Breast epithelium (tissue), 4 donors: ENCODE data around the gene COL23A1. TPM values are rescaled to one million over a fixed set of nuclear protein-coding genes. Genes with fewer than 3 reads are reported as not detected.

ENCODE experiments used
- DNase-seq, 2 donors: peaks; one replicate each; pipeline ENCODE4 v3.0.0-alpha.2; 2019; ENCODE audit warnings: low spot score in 2 of 2
- H3K27ac ChIP-seq, 2 donors: fragments of 200-600 bp; sonication (generic) in 1 of 2; one replicate each; pipeline ENCODE4 v1.5.1; 2016 to 2019; ENCODE audit warnings: mild to moderate bottlenecking in 1 of 2
- H3K27me3 ChIP-seq, 2 donors: fragments of 200-600 bp; sonication (generic) in 1 of 2; one replicate each; pipeline versions ENCODE4 v1.5.1 to v1.6.0; 2017 to 2019; ENCODE audit warnings: control low read depth in 1 of 2, mild to moderate bottlenecking in 1 of 2
- H3K36me3 ChIP-seq: fragments of 200-600 bp; one replicate; pipeline ENCODE4 v1.5.1; 2019
- H3K4me1 ChIP-seq, 2 donors: fragments of 200-600 bp; sonication (generic); one replicate each; pipeline ENCODE4 v1.5.1; 2016 to 2019; ENCODE audit warnings: control low read depth in 1 of 2
- H3K4me3 ChIP-seq, 3 donors: fragments of 200-600 bp; sonication (generic); 1 replicate in 2 of 3; 2 replicates in 1 of 3; pipeline ENCODE4 v1.5.1; 2016 to 2019; ENCODE audit warnings: mild to moderate bottlenecking in 3 of 3, moderate library complexity in 2 of 3
- H3K9me3 ChIP-seq, 2 donors: fragments of 200-600 bp; sonication (generic) in 1 of 2; one replicate each; pipeline ENCODE4 v1.5.1; 2016 to 2019; ENCODE audit warnings: control low read depth in 1 of 2
- CTCF ChIP-seq, 3 donors: fragments of 450-650 bp; IDR thresholded peaks; one replicate each; pipeline ENCODE4 v1.5.1; 2016 to 2017; ENCODE audit warnings: antibody characterized with exemption in 3 of 3, mild to moderate bottlenecking in 3 of 3, moderate library complexity in 3 of 3
- POLR2A ChIP-seq: fragments of 450-650 bp; IDR thresholded peaks from one replicate; pipeline ENCODE4 v1.6.1; 2016; ENCODE audit warnings: antibody characterized with exemption, mild to moderate bottlenecking, moderate library complexity
- POLR2AphosphoS5 ChIP-seq, 3 donors: sonication (generic); formaldehyde crosslinking; IDR thresholded peaks; one replicate each; pipeline ENCODE4 v1.6.1; 2017; ENCODE audit warnings: antibody characterized with exemption in 3 of 3
- intact Hi-C: fragments of 100-400 bp; cut with DNase I; formaldehyde crosslinking; loops from one replicate; pipeline ENCODE4 v1.15.1; 2023; ENCODE audit warnings: low total_unique reads
- total RNA-seq, 3 donors: library from RNA; depleted of rRNA; stranded (reverse); fragments of >200 nt; gene quantifications; one replicate each; pipeline ENCODE4 v1.1.0, GENCODE V29; 2016

COL23A1 gene
- total RNA-seq, 3 donors from 2014 or later, result 0.32 to 3.3 (median 2.6) TPM

GRCh38 chr5:178505639-178506407 is 84.4 kb downstream of the COL23A1 start:
- no peak for DNase-seq
- intact Hi-C loops, result no loop called here
- no peaks in the 10 kb centered on the region for H3K4me1 ChIP-seq
- H3K4me3 ChIP-seq, result no peak overlapping the region
- no peak overlapping the region for H3K27ac ChIP-seq
- no peaks in the 10 kb centered on the region for H3K36me3 ChIP-seq
- H3K27me3 ChIP-seq, result no peaks in the 10 kb centered on the region
- H3K9me3 ChIP-seq, result peaks cover 0 to 3% of the 10 kb centered on the region in 2 donors
- TF ChIP-seq POLR2AphosphoS5 (IDR thresholded peaks at IDR 0.05), result no peak
- no peak for TF ChIP-seq POLR2A
- no peak for TF ChIP-seq CTCF (IDR thresholded peaks at IDR 0.05)

GRCh38 chr5:178504340-178504960 is 85.7 kb downstream of the COL23A1 start:
- intact Hi-C loops, result no loop called here
- Histone ChIP-seq H3K27me3 (no peaks in the 10 kb centered on the region), H3K9me3 (peaks cover 0 to 3% of the 10 kb centered on the region in 2 donors), H3K4me3 (no peak overlapping the region), H3K4me1 (no peaks in the 10 kb centered on the region), H3K27ac (no peak overlapping the region), H3K36me3 (no peaks in the 10 kb centered on the region)
- peak in 1 of 2 donors; percentile 43 for DNase-seq
- no peak for TF ChIP-seq POLR2AphosphoS5 (IDR thresholded peaks at IDR 0.05)

- intact Hi-C loops, result no loop called here
- H3K27ac ChIP-seq, result no peak overlapping the region
Measured at GRCh38 chr5:178502401-178503100, 87.6 kb downstream of the COL23A1 start.

GRCh38 chr5:178499352-178499751 is 90.8 kb downstream of the COL23A1 start:
- intact Hi-C loops, result no loop called here
- H3K27me3 ChIP-seq, result no peaks in the 10 kb centered on the region
- no peak overlapping the region for H3K27ac ChIP-seq
- no peak for TF ChIP-seq POLR2AphosphoS5 (IDR thresholded peaks at IDR 0.05)
- no peak for TF ChIP-seq POLR2A
- TF ChIP-seq CTCF (IDR thresholded peaks at IDR 0.05), result no peak
- H3K9me3 ChIP-seq, result peaks cover 0 to 3% of the 10 kb centered on the region in 2 donors
- DNase-seq, result no peak
- H3K4me1 ChIP-seq, result no peaks in the 10 kb centered on the region
- H3K4me3 ChIP-seq, result no peak overlapping the region
- H3K36me3 ChIP-seq, result no peaks in the 10 kb centered on the region

More at GRCh38 chr5:178502401-178503100, 87.6 kb downstream of the COL23A1 start:
- DNase-seq, result no peak
- TF ChIP-seq POLR2AphosphoS5 (IDR thresholded peaks at IDR 0.05), result no peak
- TF ChIP-seq POLR2A, result no peak
- TF ChIP-seq CTCF (IDR thresholded peaks at IDR 0.05), result no peak
- H3K36me3 ChIP-seq, result no peaks in the 10 kb centered on the region
- H3K9me3 ChIP-seq, result peaks cover 0 to 3% of the 10 kb centered on the region in 2 donors
- no peaks in the 10 kb centered on the region for H3K27me3 ChIP-seq
- no peak overlapping the region for H3K4me3 ChIP-seq
- H3K4me1 ChIP-seq, result no peaks in the 10 kb centered on the region

GRCh38 chr5:178496642-178497041 is 93.6 kb downstream of the COL23A1 start:
- no peaks in the 10 kb centered on the region for H3K36me3 ChIP-seq
- peaks cover 3 to 6% of the 10 kb centered on the region in 2 donors for H3K9me3 ChIP-seq
- H3K27ac ChIP-seq, result no peak overlapping the region
- DNase-seq, result no peak
- intact Hi-C loops, result no loop called here
- H3K4me1 ChIP-seq, result no peaks in the 10 kb centered on the region
- no peak overlapping the region for H3K4me3 ChIP-seq
- no peak for TF ChIP-seq CTCF (IDR thresholded peaks at IDR 0.05)
- no peak for TF ChIP-seq POLR2A
- H3K27me3 ChIP-seq, result no peaks in the 10 kb centered on the region
